ENCODE measurements around the gene STK33.

DNA sequence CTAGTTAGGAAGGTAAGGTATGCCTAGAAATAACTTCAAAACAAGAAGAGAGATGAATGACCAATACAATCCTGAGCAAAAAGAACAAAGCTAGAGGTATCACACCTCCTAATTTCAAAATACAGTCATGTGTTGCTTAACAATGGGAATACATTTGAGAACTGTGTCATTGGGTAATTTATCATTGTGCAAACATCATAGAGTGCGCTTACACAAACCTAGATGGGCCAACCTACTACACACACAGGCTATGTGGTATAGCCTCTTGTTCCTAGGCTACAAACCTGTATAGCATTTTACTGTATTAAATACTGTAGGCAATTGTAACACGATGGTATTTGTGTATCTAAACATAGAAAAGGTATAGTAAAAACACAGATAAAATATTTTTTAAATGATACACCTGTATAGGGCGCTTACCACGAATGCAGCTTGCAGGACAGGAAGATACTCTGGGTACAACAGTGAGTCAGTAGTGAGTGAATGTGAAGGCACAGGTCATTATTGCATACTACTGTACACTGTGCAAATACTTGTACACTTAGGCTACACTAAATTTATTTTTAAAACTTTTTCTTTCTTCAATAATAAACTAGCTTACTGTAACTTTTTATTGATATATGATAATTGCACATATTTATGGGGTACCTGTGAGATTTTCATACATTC is 48.2 kb downstream of the STK33 start:
- TF ChIP-seq EP300 (IDR thresholded peaks at IDR 0.05; ENCODE audit: borderline replicate concordance in 1 of 2, low read depth in 1 of 2, low read length in 1 of 2) (no peak), TCF12 (IDR thresholded peaks at IDR 0.05) (no peak), NRF1 (IDR thresholded peaks at IDR 0.05; ENCODE audit: low read depth, low read length) (no peak), RFX5 (IDR thresholded peaks at IDR 0.05; ENCODE audit: low read length) (no peak), EZH2phosphoT487 (IDR thresholded peaks at IDR 0.05; ENCODE audit: borderline replicate concordance, low read depth) (no peak), TEAD4 (IDR thresholded peaks at IDR 0.05; ENCODE audit: borderline replicate concordance, insufficient read depth) (no peak), SIN3A (IDR thresholded peaks at IDR 0.05; ENCODE audit: borderline replicate concordance, low read depth, low read length) (no peak)
- TF ChIP-seq, protein P1, sequence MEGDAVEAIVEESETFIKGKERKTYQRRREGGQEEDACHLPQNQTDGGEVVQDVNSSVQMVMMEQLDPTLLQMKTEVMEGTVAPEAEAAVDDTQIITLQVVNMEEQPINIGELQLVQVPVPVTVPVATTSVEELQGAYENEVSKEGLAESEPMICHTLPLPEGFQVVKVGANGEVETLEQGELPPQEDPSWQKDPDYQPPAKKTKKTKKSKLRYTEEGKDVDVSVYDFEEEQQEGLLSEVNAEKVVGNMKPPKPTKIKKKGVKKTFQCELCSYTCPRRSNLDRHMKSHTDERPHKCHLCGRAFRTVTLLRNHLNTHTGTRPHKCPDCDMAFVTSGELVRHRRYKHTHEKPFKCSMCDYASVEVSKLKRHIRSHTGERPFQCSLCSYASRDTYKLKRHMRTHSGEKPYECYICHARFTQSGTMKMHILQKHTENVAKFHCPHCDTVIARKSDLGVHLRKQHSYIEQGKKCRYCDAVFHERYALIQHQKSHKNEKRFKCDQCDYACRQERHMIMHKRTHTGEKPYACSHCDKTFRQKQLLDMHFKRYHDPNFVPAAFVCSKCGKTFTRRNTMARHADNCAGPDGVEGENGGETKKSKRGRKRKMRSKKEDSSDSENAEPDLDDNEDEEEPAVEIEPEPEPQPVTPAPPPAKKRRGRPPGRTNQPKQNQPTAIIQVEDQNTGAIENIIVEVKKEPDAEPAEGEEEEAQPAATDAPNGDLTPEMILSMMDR (IDR thresholded peaks at IDR 0.05): no peak
- TF ChIP-seq, protein P2, sequence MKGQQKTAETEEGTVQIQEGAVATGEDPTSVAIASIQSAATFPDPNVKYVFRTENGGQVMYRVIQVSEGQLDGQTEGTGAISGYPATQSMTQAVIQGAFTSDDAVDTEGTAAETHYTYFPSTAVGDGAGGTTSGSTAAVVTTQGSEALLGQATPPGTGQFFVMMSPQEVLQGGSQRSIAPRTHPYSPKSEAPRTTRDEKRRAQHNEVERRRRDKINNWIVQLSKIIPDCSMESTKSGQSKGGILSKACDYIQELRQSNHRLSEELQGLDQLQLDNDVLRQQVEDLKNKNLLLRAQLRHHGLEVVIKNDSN (IDR thresholded peaks at IDR 0.05; ENCODE audit: borderline replicate concordance, low read depth): no peak
- TF ChIP-seq, protein P3, sequence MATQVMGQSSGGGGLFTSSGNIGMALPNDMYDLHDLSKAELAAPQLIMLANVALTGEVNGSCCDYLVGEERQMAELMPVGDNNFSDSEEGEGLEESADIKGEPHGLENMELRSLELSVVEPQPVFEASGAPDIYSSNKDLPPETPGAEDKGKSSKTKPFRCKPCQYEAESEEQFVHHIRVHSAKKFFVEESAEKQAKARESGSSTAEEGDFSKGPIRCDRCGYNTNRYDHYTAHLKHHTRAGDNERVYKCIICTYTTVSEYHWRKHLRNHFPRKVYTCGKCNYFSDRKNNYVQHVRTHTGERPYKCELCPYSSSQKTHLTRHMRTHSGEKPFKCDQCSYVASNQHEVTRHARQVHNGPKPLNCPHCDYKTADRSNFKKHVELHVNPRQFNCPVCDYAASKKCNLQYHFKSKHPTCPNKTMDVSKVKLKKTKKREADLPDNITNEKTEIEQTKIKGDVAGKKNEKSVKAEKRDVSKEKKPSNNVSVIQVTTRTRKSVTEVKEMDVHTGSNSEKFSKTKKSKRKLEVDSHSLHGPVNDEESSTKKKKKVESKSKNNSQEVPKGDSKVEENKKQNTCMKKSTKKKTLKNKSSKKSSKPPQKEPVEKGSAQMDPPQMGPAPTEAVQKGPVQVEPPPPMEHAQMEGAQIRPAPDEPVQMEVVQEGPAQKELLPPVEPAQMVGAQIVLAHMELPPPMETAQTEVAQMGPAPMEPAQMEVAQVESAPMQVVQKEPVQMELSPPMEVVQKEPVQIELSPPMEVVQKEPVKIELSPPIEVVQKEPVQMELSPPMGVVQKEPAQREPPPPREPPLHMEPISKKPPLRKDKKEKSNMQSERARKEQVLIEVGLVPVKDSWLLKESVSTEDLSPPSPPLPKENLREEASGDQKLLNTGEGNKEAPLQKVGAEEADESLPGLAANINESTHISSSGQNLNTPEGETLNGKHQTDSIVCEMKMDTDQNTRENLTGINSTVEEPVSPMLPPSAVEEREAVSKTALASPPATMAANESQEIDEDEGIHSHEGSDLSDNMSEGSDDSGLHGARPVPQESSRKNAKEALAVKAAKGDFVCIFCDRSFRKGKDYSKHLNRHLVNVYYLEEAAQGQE (IDR thresholded peaks at IDR 0.05; ENCODE audit: low read depth, low read length): no peak
